ENCODE results near the gene ITM2A. TPM values are rescaled to one million over a fixed set of nuclear protein-coding genes. Genes with fewer than 3 reads are reported as not detected.
A peak's percentile ranks its signal among the peaks of the same experiment; 100 is the strongest.

The ITM2A gene
- 10 to 100 TPM in 2 of 4 donors, 1 to 10 TPM in 2; 1.3 to 41.4 (median 15.1) TPM for polyA plus RNA-seq
- long read RNA-seq, donor 1, transcript ITM2A-201 (6 exons, 1,641 nt): major isoform, 12 of 36 reads
- long read RNA-seq, donor 1, partial matches to known transcripts: 22 of 36 reads
- long read RNA-seq, donor 1, other reads (novel, unspliced or antisense): 0 of 36 reads
- long read RNA-seq, donor 2, transcript ITM2A-201 (6 exons, 1,641 nt): major isoform, 5 of 11 reads
- long read RNA-seq, donor 2, partial matches to known transcripts: 5 of 11 reads
- long read RNA-seq, donor 2, other reads (novel, unspliced or antisense): 0 of 11 reads
- long read RNA-seq, donor 3, transcript ITM2A-201 (6 exons, 1,641 nt): major isoform, 5 of 17 reads
- long read RNA-seq, donor 3, partial matches to known transcripts: 11 of 17 reads
- long read RNA-seq, donor 3, other reads (novel, unspliced or antisense): 0 of 17 reads
- long read RNA-seq, donor 4, partial matches to known transcripts: 0 of 1 reads
- long read RNA-seq, donor 4, other reads (novel, unspliced or antisense): 0 of 1 reads
- long read RNA-seq, donor 5, transcript ITM2A-201 (6 exons, 1,641 nt): major isoform, 6 of 8 reads
- long read RNA-seq, donor 5, partial matches to known transcripts: 0 of 8 reads
- long read RNA-seq, donor 5, other reads (novel, unspliced or antisense): 0 of 8 reads
- long read RNA-seq, donor 6, partial matches to known transcripts: 8 of 8 reads
- long read RNA-seq, donor 6, other reads (novel, unspliced or antisense): 0 of 8 reads
- long read RNA-seq, donor 7, transcript ITM2A-201 (6 exons, 1,641 nt): major isoform, 43 of 116 reads
- long read RNA-seq, donor 7, partial matches to known transcripts: 71 of 116 reads
- long read RNA-seq, donor 7, other reads (novel, unspliced or antisense): 0 of 116 reads
- long read RNA-seq, donor 8, transcript ITM2A-201 (6 exons, 1,641 nt): major isoform, 23 of 57 reads
- long read RNA-seq, donor 8, partial matches to known transcripts: 32 of 57 reads
- long read RNA-seq, donor 8, other reads (novel, unspliced or antisense): 0 of 57 reads
- long read RNA-seq, donor 9, partial matches to known transcripts: 0 of 1 reads
- long read RNA-seq, donor 9, other reads (novel, unspliced or antisense): 0 of 1 reads
- long read RNA-seq, donor 10, transcript ITM2A-201 (6 exons, 1,641 nt): major isoform, 30 of 86 reads
- long read RNA-seq, donor 10, partial matches to known transcripts: 53 of 86 reads
- long read RNA-seq, donor 10, other reads (novel, unspliced or antisense): 0 of 86 reads

- H3K27ac ChIP-seq (ENCODE audit: low read depth in 1 of 3, low read length in 2 of 3): peak within 1 kb of the TSS in 2 of 3 donors; percentile 11 to 86
Measured at GRCh38 chrX:79366873-79367749, at the start of gene ITM2A. ITM2A (minus strand) TSS chrX:79367334; CDS start chrX:79367215, 119 bp downstream.

GRCh38 chrX:79415056-79415455 is 47.9 kb upstream of the ITM2A start:
- H3K27me3 ChIP-seq (ENCODE audit: control insufficient read depth in 3 of 3, insufficient read depth in 3 of 3, low read length in 3 of 3): no peaks in the 10 kb centered on the region
- H3K27ac ChIP-seq (ENCODE audit: low read depth in 1 of 3, low read length in 2 of 3): no peak overlapping the region
- H3K9me3 ChIP-seq (ENCODE audit: control insufficient read depth in 2 of 2, insufficient read depth in 1 of 2, low read depth in 1 of 2, low read length in 1 of 2): no peaks in the 10 kb centered on the region
- DNase-seq (no peak), FAIRE-seq (no peak)
- no peaks in the 10 kb centered on the region for H3K4me1 ChIP-seq (ENCODE audit: control insufficient read depth in 3 of 3, insufficient read depth in 2 of 3, low read depth in 1 of 3, low read length in 2 of 3)
- no peaks in the 10 kb centered on the region for H3K36me3 ChIP-seq (ENCODE audit: control insufficient read depth in 3 of 3, insufficient read depth in 2 of 3, low read depth in 1 of 3, low read length in 3 of 3)
- no peak overlapping the region for H3K4me3 ChIP-seq (ENCODE audit: low read depth in 1 of 3, low read length in 3 of 3)
- WGBS, 3 donors: 14 to 53% (median 21%) methylated on average over 2 of the region's 2 CpGs

More at GRCh38 chrX:79366873-79367749, at the start of gene ITM2A:
- DNase-seq (peak; percentile 18 to 37), FAIRE-seq (no peak)
- Histone ChIP-seq H3K9me3 (ENCODE audit: control insufficient read depth in 2 of 2, insufficient read depth in 1 of 2, low read depth in 1 of 2, low read length in 1 of 2) (no peaks in the 10 kb centered on the region), H3K4me1 (ENCODE audit: control insufficient read depth in 3 of 3, insufficient read depth in 2 of 3, low read depth in 1 of 3, low read length in 2 of 3) (no peaks in the 10 kb centered on the region), H3K4me3 (ENCODE audit: low read depth in 1 of 3, low read length in 3 of 3) (peak within 1 kb of the TSS; percentile 31 to 53 (median 38)), H3K36me3 (ENCODE audit: control insufficient read depth in 3 of 3, insufficient read depth in 2 of 3, low read depth in 1 of 3, low read length in 3 of 3) (no peaks in the 10 kb centered on the region), H3K27me3 (ENCODE audit: control insufficient read depth in 3 of 3, insufficient read depth in 3 of 3, low read length in 3 of 3) (no peaks in the 10 kb centered on the region)
- 2 to 37% (median 15%) methylated on average over 29 to 38 of the region's 38 CpGs for whole genome bisulfite sequencing, 3 donors

DNA sequence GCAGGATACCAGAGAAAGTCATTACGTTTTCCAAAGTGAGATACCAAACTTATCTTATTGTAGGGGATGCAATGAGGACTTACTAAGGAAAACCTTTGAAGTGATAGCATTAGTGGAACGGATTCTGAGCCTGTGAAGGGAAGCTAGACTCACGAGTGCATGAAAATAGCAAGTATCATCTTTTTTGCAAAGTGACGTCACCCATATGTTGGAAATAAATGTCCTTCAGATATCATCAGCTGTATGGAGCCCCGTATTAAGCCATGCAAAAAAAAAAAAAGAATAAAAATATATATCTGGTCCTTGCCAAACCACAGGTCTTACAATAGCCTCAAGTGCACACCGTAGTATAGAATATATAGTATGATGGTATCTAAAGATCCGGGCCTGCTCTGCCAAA is 46.8 kb upstream of the ITM2A start:
- no peaks in the 10 kb centered on the region for H3K27me3 ChIP-seq (ENCODE audit: control insufficient read depth in 3 of 3, insufficient read depth in 3 of 3, low read length in 3 of 3)

DNA sequence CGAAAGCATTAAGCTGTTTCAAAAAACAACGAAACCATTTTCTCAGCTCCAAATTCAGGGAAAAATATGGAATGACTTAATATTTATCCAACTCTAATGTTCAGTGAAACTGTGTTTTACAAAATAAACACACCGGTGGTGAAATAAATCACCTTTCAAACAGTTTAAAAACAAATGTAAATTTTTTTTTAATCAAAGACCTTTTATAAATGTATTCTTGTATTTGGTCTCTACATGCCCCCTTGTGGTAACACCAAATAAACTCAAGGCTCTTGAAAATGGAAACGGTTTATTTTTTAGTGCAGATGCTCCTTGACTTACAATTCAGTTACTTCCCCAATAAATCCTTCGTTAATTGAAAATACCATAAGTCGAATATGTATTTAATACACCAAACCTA is 45.8 kb upstream of the ITM2A start:
- H3K4me1 ChIP-seq (ENCODE audit: control insufficient read depth in 3 of 3, insufficient read depth in 2 of 3, low read depth in 1 of 3, low read length in 2 of 3): no peaks in the 10 kb centered on the region
- 23 to 37% (median 32%) methylated on average over 6 of the region's 6 CpGs for WGBS, 3 donors
- FAIRE-seq: no peak
- DNase-seq: peak; percentile 1
- no peaks in the 10 kb centered on the region for H3K27me3 ChIP-seq (ENCODE audit: control insufficient read depth in 3 of 3, insufficient read depth in 3 of 3, low read length in 3 of 3)
- no peaks in the 10 kb centered on the region for H3K9me3 ChIP-seq (ENCODE audit: control insufficient read depth in 2 of 2, insufficient read depth in 1 of 2, low read depth in 1 of 2, low read length in 1 of 2)
- no peak overlapping the region for H3K27ac ChIP-seq (ENCODE audit: low read depth in 1 of 3, low read length in 2 of 3)
- H3K4me3 ChIP-seq (ENCODE audit: low read depth in 1 of 3, low read length in 3 of 3): no peak overlapping the region
- H3K36me3 ChIP-seq (ENCODE audit: control insufficient read depth in 3 of 3, insufficient read depth in 2 of 3, low read depth in 1 of 3, low read length in 3 of 3): no peaks in the 10 kb centered on the region

More for the DNA sequence above, 46.8 kb upstream of the ITM2A start:
- no peak overlapping the region for H3K27ac ChIP-seq (ENCODE audit: low read depth in 1 of 3, low read length in 2 of 3)
- FAIRE-seq: no peak
- H3K4me1 ChIP-seq (ENCODE audit: control insufficient read depth in 3 of 3, insufficient read depth in 2 of 3, low read depth in 1 of 3, low read length in 2 of 3): no peaks in the 10 kb centered on the region
- DNase-seq: no peak
- 58 to 66% (median 58%) methylated on average over 7 of the region's 7 CpGs for WGBS, 3 donors
- H3K9me3 ChIP-seq (ENCODE audit: control insufficient read depth in 2 of 2, insufficient read depth in 1 of 2, low read depth in 1 of 2, low read length in 1 of 2): no peaks in the 10 kb centered on the region
- no peak overlapping the region for H3K4me3 ChIP-seq (ENCODE audit: low read depth in 1 of 3, low read length in 3 of 3)
- H3K36me3 ChIP-seq (ENCODE audit: control insufficient read depth in 3 of 3, insufficient read depth in 2 of 3, low read depth in 1 of 3, low read length in 3 of 3): no peaks in the 10 kb centered on the region

DNA sequence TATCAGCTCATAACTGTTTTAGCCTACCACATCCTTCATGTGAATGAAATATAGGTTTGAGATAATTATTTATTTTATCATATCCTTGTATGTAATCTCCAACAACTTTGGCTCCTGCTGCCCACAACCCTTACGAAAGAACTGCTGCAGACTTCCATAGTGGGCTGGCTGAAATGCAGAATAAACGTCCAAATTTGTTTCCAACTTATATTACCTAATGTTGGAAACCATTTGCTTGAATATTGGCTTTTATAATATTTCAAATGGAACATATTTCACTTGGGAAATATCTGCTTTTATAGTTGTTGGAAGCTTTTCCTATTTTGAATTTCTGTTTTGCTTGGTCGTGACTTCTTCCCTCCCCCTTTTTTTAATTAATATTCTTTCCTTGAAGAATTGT is 45.0 kb upstream of the ITM2A start:
- H3K36me3 ChIP-seq (ENCODE audit: control insufficient read depth in 3 of 3, insufficient read depth in 2 of 3, low read depth in 1 of 3, low read length in 3 of 3): no peaks in the 10 kb centered on the region
- no peaks in the 10 kb centered on the region for H3K9me3 ChIP-seq (ENCODE audit: control insufficient read depth in 2 of 2, insufficient read depth in 1 of 2, low read depth in 1 of 2, low read length in 1 of 2)
- 58 to 66% (median 60%) methylated on average over 3 of the region's 3 CpGs for WGBS, 3 donors
- no peaks in the 10 kb centered on the region for H3K27me3 ChIP-seq (ENCODE audit: control insufficient read depth in 3 of 3, insufficient read depth in 3 of 3, low read length in 3 of 3)
- no peak overlapping the region for H3K27ac ChIP-seq (ENCODE audit: low read depth in 1 of 3, low read length in 2 of 3)
- H3K4me1 ChIP-seq (ENCODE audit: control insufficient read depth in 3 of 3, insufficient read depth in 2 of 3, low read depth in 1 of 3, low read length in 2 of 3): no peaks in the 10 kb centered on the region
- DNase-seq (no peak), FAIRE-seq (no peak)
- H3K4me3 ChIP-seq (ENCODE audit: low read depth in 1 of 3, low read length in 3 of 3): no peak overlapping the region

- Histone ChIP-seq H3K4me3 (ENCODE audit: low read depth in 1 of 3, low read length in 3 of 3) (no peak overlapping the region), H3K9me3 (ENCODE audit: control insufficient read depth in 2 of 2, insufficient read depth in 1 of 2, low read depth in 1 of 2, low read length in 1 of 2) (no peaks in the 10 kb centered on the region), H3K27me3 (ENCODE audit: control insufficient read depth in 3 of 3, insufficient read depth in 3 of 3, low read length in 3 of 3) (no peaks in the 10 kb centered on the region), H3K4me1 (ENCODE audit: control insufficient read depth in 3 of 3, insufficient read depth in 2 of 3, low read depth in 1 of 3, low read length in 2 of 3) (no peaks in the 10 kb centered on the region), H3K27ac (ENCODE audit: low read depth in 1 of 3, low read length in 2 of 3) (no peak overlapping the region), H3K36me3 (ENCODE audit: control insufficient read depth in 3 of 3, insufficient read depth in 2 of 3, low read depth in 1 of 3, low read length in 3 of 3) (no peaks in the 10 kb centered on the region)
- FAIRE-seq (no peak), DNase-seq (no peak)
Measured at GRCh38 chrX:79409657-79410056, 42.5 kb upstream of the ITM2A start.

DNA sequence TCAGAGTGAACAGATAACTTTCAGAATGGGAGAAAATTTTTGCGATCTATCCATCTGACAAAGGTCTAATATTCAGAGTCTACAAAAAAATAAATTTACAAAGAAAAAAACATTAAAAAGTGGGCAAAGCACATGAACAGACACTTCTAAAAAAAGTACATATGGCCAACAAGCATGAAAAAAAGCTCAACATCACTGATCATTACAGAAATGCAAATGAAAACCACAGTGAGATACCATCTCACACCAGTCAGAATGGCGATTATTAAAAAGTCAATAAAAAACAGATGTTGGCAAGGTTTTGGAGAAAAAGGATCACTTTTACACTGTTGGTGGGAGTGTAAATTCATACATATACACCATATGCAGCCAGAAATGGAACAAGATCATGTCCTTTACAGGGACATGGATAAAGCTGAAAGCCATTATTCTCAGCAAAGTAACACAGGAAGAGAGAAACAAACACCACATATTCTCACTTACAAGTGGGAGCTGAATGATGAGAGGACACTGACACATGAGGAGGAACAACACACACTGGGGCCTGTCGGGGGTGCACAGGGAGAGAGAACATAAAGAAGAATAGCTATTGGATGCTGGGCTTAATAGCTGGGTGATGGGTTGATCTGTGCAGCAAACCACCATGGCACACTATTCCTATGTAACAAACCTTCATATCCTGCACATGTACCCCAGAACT is 41.6 kb upstream of the ITM2A start:
- DNase-seq (peak in 1 of 2 donors; percentile 1), FAIRE-seq (no peak)
- Histone ChIP-seq H3K4me3 (ENCODE audit: low read depth in 1 of 3, low read length in 3 of 3) (no peak overlapping the region), H3K36me3 (ENCODE audit: control insufficient read depth in 3 of 3, insufficient read depth in 2 of 3, low read depth in 1 of 3, low read length in 3 of 3) (no peaks in the 10 kb centered on the region), H3K27me3 (ENCODE audit: control insufficient read depth in 3 of 3, insufficient read depth in 3 of 3, low read length in 3 of 3) (no peaks in the 10 kb centered on the region), H3K27ac (ENCODE audit: low read depth in 1 of 3, low read length in 2 of 3) (no peak overlapping the region), H3K4me1 (ENCODE audit: control insufficient read depth in 3 of 3, insufficient read depth in 2 of 3, low read depth in 1 of 3, low read length in 2 of 3) (no peaks in the 10 kb centered on the region), H3K9me3 (ENCODE audit: control insufficient read depth in 2 of 2, insufficient read depth in 1 of 2, low read depth in 1 of 2, low read length in 1 of 2) (no peaks in the 10 kb centered on the region)
- WGBS, 3 donors: 71 to 80% (median 77%) methylated on average over 3 of the region's 3 CpGs

Data from small intestine (tissue), 16 donors.